Adipocyte (in vitro differentiated cells): Measurements from ENCODE around the gene SNX1.

ENCODE experiments used
- DNase-seq: peaks from one replicate; pipeline ENCODE4 v3.0.0-alpha.2; 2015; ENCODE audit warnings: low read depth
- H3K27me3 ChIP-seq: replicated peaks from 2 replicates; pipeline ENCODE4 v1.7.0; 2013; ENCODE audit warnings: mild to moderate bottlenecking, low read length, moderate library complexity; ENCODE audit not compliant: control insufficient read depth, insufficient read depth
- H3K36me3 ChIP-seq: 2 replicates; pipeline ENCODE4 v1.7.0; 2013; ENCODE audit warnings: low read length, mild to moderate bottlenecking, moderate library complexity; ENCODE audit not compliant: control insufficient read depth, insufficient read depth, severe bottlenecking
- H3K4me1 ChIP-seq: 2 replicates; pipeline ENCODE4 v1.7.0; 2013; ENCODE audit warnings: mild to moderate bottlenecking, low read length, moderate library complexity; ENCODE audit not compliant: control insufficient read depth, insufficient read depth
- H3K4me3 ChIP-seq: 2 replicates; pipeline ENCODE4 v1.7.0; 2013; ENCODE audit warnings: mild to moderate bottlenecking, low read length, moderate library complexity
- H3K9ac ChIP-seq: 2 replicates; pipeline ENCODE4 v1.7.0; 2013; ENCODE audit warnings: mild to moderate bottlenecking, low read length, moderate library complexity
- H3K9me3 ChIP-seq: 2 replicates; pipeline ENCODE4 v1.7.0; 2013; ENCODE audit warnings: mild to moderate bottlenecking, low read length, moderate library complexity; ENCODE audit not compliant: control insufficient read depth

Gene SNX1

DNA sequence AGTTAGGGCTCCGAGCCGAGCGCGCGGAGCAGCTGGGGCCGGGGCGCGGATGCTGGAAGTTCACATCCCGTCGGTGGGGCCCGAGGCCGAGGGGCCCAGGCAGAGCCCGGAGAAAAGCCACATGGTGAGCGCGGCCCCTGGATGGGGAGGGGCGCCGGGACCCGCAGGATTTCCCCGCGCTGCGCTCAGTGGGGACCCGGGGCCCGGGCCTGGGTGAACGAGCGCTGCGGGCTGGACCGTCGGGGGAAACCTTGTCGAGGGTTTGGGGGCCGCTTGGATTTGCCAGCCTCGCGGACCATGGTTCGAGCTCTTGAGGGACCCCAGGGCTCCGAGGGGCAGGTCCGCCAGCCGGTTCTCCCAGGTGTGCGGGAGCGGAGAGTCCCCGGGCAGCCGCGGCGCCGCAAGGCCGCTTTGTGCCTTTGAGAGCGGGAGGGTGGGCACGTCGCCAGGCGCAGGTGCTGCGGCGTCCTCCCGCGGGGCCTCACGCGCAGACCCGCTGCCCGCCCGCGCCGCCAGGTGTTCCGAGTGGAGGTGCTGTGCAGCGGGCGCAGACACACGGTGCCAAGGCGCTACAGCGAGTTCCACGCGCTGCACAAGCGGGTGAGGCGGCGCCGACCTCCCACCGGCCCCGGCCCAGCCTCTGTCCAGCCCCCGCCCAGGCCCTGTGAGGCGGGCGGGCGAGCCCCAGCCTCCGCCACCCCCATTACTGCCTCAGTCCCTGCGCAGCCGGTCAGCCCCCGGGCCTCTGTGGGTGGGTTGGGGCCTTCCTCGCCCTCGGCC, 56.1 kb downstream of the SNX1 start, which contains the start of gene SNX22:
Gene SNX22 (plus strand): TSS at position 5 of the 780 bp plus-strand sequence. CDS start 45 bp downstream, at position 50.
- DNase-seq, result peak; percentile 33
- Histone ChIP-seq H3K4me3 (peak within 1 kb of the TSS; percentile 66), H3K4me1 (peaks cover 9% of the 10 kb centered on the region), H3K36me3 (peaks cover 27% of the 10 kb centered on the region), H3K9ac (no peak within 1 kb of the TSS), H3K9me3 (no peaks in the 10 kb centered on the region), H3K27me3 (peaks cover 6% of the 10 kb centered on the region)

DNA sequence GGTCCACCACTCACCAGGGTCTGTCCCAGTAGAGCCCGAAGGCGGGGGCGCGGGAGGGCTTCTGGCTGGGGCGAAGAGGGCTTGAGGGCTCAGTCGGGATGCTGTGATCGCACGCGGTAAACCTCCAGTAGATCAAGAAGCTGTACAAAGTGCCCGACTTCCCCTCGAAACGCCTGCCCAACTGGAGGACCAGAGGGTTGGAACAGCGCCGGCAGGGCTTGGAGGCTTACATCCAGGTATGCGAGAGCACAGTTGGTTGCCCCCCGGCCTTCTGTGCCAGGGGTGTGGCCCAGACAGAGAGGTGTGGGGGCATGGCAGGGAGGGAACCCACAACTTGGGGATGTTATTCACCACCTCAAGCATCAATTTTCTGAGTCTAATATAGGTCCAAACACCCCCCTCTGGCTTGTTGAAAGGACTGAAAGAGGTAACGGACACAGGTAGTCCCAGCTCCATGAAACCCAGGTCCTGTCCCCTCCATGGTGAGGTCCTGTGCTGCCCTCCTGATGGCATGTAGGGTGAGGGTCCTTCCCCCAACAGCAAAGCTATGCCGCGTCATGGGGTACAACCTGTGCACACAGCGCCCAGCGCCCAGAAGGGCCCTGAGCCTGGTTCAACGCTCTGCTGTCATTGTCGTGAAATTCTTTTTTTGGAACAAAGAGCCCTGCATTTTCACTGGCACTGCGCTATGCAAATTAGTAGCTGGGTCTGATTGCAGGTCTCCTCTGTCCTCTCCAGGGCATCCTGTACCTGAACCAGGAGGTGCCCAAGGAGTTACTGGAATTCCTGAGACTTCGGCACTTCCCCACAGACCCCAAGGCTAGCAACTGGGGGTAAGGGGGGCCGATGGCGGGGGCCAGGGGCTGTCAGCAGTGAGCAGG, 57.0 kb downstream of the SNX1 start:
- Histone ChIP-seq H3K27me3 (peaks cover 6% of the 10 kb centered on the region), H3K36me3 (peaks cover 35% of the 10 kb centered on the region), H3K9me3 (no peaks in the 10 kb centered on the region), H3K9ac (no peak overlapping the region), H3K4me3 (no peak overlapping the region), H3K4me1 (peaks cover 18% of the 10 kb centered on the region)
- DNase-seq, result peak; percentile 8

DNA sequence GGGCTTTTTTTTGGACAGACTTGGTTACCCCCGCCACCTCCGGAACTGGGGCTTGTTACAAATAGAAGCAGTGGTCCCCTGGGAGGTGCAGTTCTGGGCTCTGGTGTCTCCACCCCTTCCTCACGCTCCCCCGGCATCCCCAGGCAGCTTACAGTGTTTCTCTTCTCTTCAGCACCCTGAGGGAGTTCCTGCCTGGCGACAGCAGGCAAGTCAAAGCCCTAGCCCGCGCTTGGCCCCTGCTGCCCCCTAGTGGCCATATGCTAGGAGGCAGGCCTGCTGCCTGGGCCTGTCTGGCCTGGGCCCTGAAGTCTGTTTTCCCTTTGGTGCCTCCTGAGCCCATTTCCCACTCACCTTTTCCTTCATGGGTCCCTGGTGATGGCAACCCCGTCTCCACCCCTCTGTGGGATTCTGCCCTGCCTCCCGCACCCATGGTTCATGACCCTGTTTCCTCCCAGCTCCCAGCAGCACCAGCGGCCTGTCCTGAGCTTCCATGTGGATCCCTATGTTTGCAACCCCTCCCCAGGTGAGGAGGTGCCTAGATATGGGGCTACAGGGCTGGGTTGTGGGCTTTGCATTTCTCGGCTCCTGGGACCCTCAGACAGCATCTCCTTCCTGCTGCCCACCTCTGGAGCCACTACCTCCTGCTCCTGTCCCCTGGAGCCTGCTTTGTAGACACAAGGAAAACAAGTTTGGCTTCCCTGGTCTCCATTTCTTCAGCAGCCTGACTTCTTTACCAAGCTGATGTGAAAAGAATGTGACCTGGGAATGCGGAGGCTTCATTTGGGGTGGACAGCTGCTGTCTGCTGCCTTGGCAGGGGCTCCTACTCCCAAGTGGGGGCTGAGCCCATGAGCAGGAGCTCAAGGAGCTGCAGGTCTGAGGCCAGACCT, 57.9 kb downstream of the SNX1 start:
- Histone ChIP-seq H3K4me3 (no peak overlapping the region), H3K4me1 (peaks cover 26% of the 10 kb centered on the region), H3K9ac (peak overlapping the region; percentile 42), H3K9me3 (no peaks in the 10 kb centered on the region), H3K27me3 (peaks cover 6% of the 10 kb centered on the region), H3K36me3 (peaks cover 45% of the 10 kb centered on the region)
- DNase-seq, result peak; percentile 95

DNA sequence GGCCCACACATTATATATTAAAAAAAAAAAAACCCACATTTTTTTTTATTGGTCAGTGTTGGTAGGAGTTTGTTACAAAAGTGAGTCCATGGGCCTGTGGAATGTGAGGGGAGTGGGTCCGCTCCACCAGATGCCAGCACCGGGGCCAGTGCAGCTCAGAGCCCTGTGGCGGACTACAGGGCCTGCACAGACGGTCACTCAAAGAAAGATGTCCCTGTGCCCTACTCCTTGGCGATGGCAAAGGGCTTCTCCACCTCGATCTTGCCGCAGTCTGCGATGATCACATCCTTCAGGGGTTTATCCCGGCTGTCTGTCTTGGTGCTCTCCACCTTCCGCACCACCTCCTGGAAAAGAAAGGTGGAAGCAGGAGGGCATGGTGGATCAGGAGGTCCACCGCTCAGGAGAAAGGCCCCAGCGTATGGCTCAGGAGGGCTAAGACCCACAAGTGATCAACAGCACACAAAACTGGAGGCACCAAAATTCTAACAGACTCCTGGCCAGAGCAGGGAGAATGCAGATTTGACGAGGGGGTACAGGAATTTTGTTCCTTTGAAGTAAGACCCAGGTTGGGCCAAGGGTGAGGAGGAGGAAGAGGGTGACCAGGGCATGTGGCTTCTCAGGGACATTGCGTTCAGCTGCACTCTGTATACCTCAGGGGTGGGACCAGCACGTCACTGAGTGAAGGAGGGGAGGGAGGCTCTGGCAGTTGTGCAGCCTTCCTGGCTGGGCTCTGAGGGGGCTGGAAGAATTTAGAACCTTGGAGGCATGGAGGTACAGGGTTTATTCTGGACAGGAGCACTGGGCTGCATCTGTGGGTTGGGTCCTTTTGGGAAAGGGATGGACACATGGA, 60.2 kb downstream of the SNX1 start:
- peaks cover 45% of the 10 kb centered on the region for H3K4me1 ChIP-seq
- no peak overlapping the region for H3K9ac ChIP-seq
- H3K4me3 ChIP-seq, result no peak overlapping the region
- H3K9me3 ChIP-seq, result no peaks in the 10 kb centered on the region
- no peak for DNase-seq
- peaks cover 6% of the 10 kb centered on the region for H3K27me3 ChIP-seq
- peaks cover 65% of the 10 kb centered on the region for H3K36me3 ChIP-seq

DNA sequence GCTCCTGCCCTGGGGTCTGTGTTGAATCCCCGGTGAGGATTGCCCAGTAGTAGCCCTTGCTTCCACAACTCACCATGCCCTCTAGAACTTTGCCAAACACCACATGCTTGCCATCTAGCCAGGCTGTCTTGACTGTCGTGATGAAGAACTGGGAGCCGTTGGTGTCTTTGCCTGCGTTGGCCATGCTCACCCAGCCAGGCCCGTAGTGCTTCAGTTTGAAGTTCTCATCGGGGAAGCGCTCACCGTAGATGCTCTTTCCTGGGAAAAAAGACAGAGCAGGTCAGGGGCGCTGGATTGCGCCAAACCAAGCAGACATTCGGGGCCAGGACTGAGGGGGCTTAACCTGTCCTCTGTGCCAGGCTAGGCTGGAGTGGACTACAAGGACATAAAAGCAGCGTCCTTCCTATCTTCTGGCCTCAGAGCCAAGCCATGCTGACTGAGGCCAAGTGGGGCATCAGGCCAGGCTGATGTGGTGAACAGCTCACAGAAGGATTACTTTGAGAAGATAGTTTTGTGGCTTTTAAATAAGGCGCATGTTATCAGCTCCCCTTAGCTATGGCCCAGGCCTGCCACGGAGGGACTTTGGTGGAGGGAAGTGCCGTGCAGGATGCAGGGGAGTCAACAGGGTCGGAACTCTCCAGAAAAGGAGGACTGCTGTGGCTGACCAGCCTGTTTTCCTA, 61.0 kb downstream of the SNX1 start:
- Histone ChIP-seq H3K4me1 (peaks cover 49% of the 10 kb centered on the region), H3K27me3 (peaks cover 6% of the 10 kb centered on the region), H3K9me3 (no peaks in the 10 kb centered on the region), H3K36me3 (peaks cover 73% of the 10 kb centered on the region), H3K4me3 (no peak overlapping the region), H3K9ac (peak overlapping the region; percentile 60)
- no peak for DNase-seq

DNA sequence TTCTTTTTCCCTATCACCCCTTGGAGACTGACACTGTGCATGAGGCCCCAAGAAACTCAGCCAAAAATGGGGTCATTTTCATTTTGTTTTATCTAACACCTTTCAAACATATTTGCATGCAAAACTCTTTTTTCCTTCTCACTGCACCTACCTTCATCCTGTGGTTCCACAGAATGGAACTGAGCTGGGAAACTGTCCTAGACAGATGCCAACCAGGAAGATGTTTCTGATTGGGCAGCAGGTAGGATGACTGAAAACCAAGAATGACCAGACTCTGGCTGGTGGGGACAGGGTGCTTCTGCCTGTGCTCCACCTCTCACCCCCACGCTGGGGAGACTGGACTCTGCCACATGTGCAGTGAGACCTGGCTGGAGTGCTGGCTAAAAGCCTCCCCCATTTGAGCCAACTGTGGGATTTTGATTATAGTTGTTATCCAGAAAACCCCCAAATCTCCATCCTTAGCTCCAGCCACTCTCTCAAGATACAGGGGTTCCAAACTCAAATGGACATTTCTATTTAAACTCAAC, 61.9 kb downstream of the SNX1 start:
- H3K9ac ChIP-seq, result peak overlapping the region; percentile 60
- peaks cover 4% of the 10 kb centered on the region for H3K27me3 ChIP-seq
- no peaks in the 10 kb centered on the region for H3K9me3 ChIP-seq
- DNase-seq, result no peak
- H3K36me3 ChIP-seq, result peaks cover 73% of the 10 kb centered on the region
- peaks cover 50% of the 10 kb centered on the region for H3K4me1 ChIP-seq
- H3K4me3 ChIP-seq, result no peak overlapping the region

DNA sequence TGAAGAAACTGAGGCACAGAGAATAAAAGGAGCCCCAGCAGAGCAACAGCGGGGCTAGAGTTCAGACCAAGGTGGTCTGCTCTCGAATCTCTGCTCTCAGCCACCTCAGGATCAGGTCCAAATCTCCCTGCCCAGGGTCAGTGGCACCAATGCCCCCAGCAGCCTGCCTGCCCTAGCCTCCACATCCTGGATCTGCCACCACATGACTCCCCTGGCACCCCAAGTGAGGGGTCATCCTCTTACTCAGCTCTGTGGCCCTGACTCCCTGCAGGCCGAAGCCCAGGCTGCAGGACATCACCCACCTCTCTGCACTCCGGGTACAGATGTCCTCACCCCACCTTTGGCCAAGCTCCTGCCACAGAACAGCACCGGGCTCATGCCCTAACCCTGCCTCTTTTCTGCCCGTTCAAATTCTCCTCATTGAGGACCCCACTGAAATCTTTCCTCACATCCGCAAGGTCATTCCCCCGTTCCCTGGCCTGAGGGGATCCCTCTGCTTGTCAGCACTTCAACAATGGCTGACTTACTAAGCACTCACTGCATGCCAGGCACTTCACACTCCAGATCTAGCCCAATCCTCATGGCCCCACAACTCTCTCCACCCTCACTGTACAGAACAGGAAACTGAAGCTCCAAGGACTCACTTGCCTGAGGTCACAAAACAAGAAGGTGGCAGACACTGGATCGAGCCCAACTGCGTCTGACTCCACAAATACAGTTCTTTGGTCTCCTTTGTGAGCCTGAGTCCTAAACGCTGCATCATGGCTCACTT, 62.8 kb downstream of the SNX1 start:
- H3K9me3 ChIP-seq, result no peaks in the 10 kb centered on the region
- no peak overlapping the region for H3K4me3 ChIP-seq
- H3K27me3 ChIP-seq, result no peaks in the 10 kb centered on the region
- peaks cover 73% of the 10 kb centered on the region for H3K36me3 ChIP-seq
- peak overlapping the region; percentile 60 for H3K9ac ChIP-seq
- H3K4me1 ChIP-seq, result peaks cover 51% of the 10 kb centered on the region
- DNase-seq, result no peak

DNA sequence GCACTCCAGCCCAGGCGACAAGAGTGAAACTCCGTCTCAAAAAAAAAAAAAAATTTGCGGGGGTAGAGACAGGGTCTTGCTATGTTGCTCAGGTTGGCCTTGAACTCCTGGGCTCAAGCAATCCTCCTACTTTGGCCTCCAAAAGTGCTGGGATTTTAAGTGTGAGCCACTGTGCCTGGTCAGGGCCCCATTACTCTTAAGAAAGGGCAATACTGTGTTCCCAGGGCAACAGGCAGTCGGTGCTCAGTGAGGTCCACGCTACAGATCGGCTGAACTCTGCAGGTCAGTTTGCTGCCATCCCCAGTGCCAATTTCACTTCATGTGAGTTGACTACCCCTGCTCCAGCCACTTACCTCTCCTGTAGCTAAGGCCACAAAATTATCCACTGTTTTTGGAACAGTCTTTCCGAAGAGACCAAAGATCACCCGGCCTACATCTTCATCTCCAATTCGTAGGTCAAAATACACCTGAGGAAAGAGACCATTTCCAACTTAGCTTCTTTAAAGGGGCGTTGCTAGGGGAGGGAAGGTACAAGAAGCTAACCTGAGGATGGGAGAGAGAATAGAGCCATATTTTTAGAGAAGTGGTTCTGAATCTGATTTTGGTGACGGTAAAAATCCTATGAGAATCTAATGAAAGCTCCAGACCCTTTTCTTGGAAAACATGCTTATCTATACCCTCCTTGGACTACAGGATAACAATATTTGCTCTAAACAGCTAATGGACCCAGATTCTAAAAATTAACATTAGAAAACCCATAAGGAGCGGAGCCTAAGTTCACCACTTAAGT, 66.1 kb downstream of the SNX1 start:
- H3K27me3 ChIP-seq, result no peaks in the 10 kb centered on the region
- peak overlapping the region; percentile 93 for H3K9ac ChIP-seq
- H3K36me3 ChIP-seq, result peaks cover 47% of the 10 kb centered on the region
- peak overlapping the region; percentile 94 for H3K4me3 ChIP-seq
- peak; percentile 6 for DNase-seq
- peaks cover 57% of the 10 kb centered on the region for H3K4me1 ChIP-seq
- no peaks in the 10 kb centered on the region for H3K9me3 ChIP-seq

DNA sequence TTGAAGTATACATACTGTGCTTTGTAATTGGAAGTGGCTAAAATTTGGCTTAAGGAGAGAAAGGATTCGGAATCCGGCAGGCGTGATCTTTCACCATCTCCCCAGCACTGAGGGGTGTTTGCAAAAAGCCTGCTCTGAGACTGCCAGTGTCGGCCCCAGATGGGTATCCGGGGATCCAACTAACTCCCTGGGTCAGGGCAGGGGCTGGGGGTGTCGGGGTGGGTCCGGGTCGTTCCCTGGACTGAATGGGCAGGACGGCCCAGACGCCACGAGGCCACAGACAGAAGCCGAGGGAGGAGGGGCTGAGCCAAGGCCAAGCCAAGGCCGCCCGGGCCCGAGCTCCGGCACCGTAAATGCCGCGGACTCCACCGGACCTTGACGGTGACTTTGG, 66.7 kb downstream of the SNX1 start:
- Histone ChIP-seq H3K9me3 (no peaks in the 10 kb centered on the region), H3K36me3 (peaks cover 41% of the 10 kb centered on the region), H3K4me1 (peaks cover 51% of the 10 kb centered on the region), H3K4me3 (peak overlapping the region; percentile 94), H3K27me3 (no peaks in the 10 kb centered on the region), H3K9ac (peak overlapping the region; percentile 93)
- no peak for DNase-seq
